Frontal cortex (tissue), 4 donors: Measurements from ENCODE around the gene HSPG2. TPM values are rescaled to one million over a fixed set of nuclear protein-coding genes. Genes with fewer than 3 reads are reported as not detected.
"Not testable (repeated sequence)": the region's sequence is repeated elsewhere in the genome, so short reads cannot be mapped to it uniquely, and the experiment has no call there.

Source experiments
- DNase-seq, 2 donors: peaks; one replicate each; pipeline ENCODE4 v3.0.0; 2012; ENCODE audit warnings: low spot score in 2 of 2
- FAIRE-seq: peaks from 2 replicates; lab custom pipeline; 2012; peaks lifted over from hg19 to GRCh38; lab: Jason Lieb, UNC
- total RNA-seq: library from RNA; depleted of rRNA; stranded (reverse); fragments of >200 nt; gene quantifications from one replicate; pipeline ENCODE4 v1.2.3, GENCODE V29; 2014
- donor health status: control.
- donor health status: control.
- donor health status: control.

Gene HSPG2
- total RNA-seq = 4.5 TPM

DNA sequence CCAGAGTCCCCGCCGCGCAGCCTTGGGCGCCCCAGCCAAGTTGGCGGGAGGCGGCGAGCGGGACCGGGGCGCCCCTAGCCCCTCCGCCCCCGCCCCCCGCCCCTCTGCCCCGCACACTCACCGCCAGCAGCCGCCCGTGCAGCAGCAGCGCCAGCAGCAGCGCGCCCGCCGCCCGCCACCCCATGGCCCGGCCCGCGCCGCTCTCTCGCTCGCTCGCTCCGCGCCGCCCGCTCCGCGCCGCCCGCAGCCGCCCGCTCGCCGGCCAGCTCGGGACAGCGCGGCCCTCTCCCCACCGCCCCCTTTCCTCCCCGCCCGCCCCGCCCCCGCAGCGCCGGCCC lies at the start of gene HSPG2:
TSS of gene HSPG2 (minus strand) at position 277 of the 338 bp plus-strand sequence. CDS start at position 184, 93 bp downstream.
- DNase-seq (no peak), FAIRE-seq (no peak)

DNA sequence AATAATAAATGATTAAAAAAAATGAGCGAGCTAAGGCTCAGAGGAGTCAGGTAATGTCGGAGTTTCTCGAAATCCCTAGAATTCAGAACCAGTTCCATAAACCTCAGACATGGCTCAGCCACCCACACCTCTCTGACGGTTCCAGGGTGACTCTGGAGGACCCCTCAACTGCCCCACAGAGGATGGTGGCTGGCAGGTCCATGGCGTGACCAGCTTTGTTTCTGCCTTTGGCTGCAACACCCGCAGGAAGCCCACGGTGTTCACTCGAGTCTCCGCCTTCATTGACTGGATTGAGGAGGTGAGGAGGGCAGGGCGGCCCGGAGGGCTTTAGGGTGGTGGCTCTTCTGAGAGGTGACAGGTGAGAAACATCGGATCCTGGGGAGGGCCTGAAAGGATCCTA lies 49.3 kb upstream of the HSPG2 start:
- not testable (repeated sequence) for FAIRE-seq

DNA sequence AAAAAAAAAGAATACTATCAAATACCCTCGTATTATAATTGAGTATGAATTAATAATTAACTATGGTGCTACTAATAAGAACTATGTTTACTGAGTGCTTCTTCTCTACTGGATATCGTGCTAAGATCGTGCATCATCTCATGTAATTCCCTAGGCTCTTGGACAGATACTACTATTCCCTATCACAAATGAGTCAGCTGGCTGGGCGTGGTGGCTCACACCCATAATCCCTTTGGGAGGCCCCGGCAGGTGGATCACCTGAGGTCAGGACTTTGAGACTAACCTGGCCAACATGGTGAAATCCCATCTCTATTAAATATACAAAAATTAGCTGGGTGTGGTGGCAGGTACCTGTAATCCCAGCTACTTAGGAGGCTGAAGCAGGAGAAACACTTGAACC lies 48.8 kb upstream of the HSPG2 start:
- not testable (repeated sequence) for DNase-seq

More for the DNA sequence above, 49.3 kb upstream of the HSPG2 start:
- DNase-seq = not testable (repeated sequence)

DNA sequence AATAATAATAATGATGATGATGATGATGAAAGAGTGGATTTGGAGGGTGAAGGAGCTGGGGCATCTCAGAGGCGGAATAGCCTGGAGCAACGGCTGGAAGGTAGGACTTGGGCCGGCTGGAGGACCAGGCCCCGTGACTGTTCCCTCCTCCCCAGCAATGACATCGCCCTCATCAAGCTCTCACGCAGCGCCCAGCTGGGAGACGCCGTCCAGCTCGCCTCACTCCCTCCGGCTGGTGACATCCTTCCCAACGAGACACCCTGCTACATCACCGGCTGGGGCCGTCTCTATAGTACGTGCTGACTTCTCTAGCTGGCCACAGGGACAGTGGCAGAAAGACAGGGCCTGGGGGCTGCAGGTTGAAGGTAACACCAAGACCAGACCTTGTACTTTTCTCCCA lies 46.4 kb upstream of the HSPG2 start:
- FAIRE-seq, DNase-seq: not testable (repeated sequence)

More for the DNA sequence above, 48.8 kb upstream of the HSPG2 start:
- FAIRE-seq = not testable (repeated sequence)

DNA sequence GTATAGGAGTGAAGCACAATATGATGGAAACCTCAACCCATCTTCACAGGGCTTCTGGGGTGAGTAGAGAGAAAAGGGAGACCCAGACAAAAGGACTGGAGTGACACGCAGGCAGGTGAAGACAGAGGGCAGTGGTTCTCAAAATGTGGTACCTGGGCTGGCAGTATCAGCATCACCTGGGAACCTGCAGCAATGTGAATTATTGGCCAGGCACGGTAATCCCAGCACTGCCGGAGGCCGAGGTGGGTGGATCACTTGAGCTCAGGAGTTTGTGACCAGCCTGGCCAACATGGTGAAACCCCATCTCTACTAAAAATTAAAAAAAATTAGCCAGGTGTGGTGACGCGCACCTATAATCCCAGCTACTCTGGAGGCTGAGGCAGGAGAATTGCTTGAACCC lies 45.0 kb upstream of the HSPG2 start:
- DNase-seq, FAIRE-seq: not testable (repeated sequence)

DNA sequence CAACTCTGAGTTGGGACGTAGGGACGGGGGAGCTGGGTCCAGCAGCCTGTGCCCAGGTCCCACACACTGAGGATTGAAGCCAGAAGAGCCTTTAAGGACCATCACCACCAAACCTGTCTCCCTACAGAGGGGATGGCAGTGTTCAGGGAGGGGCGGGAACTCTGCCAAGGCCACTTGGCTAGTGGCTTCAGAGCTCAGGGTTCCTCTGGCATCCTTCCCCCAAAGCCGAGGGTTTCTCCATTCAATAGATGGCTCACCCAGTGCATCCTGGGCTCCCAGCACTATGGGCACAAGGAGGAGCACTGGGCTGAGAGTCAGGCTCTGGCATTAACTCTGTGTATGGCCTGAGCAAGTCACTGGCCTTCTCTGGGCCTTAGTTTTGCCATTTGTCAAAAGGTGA lies 44.1 kb upstream of the HSPG2 start:
- DNase-seq, FAIRE-seq: not testable (repeated sequence)

DNA sequence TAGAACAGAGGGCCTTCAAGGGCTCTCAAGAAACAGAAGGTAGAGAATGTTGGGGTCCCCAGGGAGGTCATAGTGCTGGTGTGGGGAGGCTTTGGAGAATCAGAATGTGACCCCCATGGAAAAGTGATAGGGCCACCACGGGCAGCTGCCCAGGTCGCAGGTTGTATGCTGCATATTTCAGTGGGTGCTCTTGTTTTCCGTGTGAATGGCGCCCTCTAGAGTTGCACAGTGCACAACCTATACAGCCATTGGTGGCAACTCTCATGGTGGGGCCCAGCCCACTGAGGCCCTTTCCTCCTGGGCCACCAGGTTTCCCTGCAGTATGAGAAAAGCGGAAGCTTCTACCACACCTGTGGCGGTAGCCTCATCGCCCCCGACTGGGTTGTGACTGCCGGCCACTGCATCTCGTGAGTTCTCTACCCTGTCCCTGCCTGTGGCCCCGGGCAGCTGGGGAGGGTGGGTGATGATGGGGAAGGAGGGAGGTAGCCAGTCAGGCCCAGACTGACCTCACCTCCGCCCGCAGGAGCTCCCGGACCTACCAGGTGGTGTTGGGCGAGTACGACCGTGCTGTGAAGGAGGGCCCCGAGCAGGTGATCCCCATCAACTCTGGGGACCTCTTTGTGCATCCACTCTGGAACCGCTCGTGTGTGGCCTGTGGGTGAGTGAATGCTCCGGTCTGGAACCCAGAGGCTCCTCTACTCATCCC lies 43.6 kb upstream of the HSPG2 start:
- FAIRE-seq, DNase-seq: not testable (repeated sequence)

DNA sequence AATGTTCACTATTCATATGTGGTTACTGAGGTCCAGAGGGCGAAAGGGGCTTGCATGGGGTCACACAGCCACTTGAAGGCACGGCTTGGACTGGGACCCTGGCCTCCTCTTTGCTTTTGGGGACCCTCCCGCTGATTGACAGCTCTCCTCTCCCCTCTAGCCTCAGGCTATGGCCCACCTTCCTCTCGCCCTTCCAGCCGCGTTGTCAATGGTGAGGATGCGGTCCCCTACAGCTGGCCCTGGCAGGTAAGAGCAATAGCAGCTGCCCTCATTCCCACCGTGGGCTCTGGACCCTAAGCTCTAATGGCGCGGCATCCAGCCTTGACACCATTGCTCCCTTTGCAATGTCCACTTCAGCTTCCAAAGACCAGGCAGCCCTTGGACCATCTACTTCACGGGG lies 41.1 kb upstream of the HSPG2 start:
- DNase-seq, FAIRE-seq: not testable (repeated sequence)

DNA sequence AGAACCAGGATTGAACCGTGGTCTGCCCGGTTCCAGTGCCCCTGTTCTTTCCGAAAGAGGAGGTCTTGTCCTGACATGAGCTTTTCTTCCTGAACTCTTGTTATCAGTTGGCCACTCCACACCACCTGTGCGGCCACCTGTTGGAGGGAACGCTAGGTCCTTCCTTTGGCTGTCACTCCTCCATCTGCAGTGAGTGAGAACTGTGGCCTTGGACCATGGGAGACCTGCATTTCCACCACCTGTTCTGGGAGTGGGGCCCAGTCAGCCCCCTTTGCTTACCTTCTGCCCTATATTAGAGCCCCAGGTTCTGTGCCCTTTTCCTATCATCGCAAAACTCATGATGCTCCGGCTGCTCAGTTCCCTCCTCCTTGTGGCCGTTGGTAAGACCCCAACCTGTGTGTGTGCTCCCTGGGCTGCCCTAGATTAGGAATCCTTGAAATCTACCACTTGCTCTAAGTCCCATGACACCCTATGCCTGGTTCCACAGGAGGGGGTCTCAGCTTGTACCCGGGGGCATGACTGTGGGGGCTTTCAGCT lies 39.7 kb upstream of the HSPG2 start, which contains the start of gene CELA3B:
TSS of gene CELA3B (plus strand) at position 320 of the 537 bp plus-strand sequence. CDS start at position 338, 18 bp downstream.
- not testable (repeated sequence) for FAIRE-seq, DNase-seq

DNA sequence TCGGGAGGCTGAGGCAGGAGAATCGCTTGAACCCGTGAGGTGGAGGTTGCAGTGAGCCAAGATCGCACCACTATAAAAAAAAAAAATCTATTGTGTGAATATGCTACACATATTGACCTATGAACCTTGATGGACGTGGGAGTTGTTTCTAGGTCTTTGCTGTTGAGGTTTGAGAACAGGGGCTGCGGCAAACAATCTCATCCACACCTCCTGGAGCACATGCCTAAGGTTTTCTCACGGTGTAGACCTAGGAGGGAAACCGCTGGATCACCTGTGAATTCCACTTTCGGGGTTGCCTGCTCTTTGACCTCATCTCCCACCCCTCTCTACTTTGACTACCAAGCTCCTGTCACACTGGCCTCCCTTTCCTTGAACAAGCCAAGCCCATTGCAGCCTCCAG lies 38.2 kb upstream of the HSPG2 start:
- not testable (repeated sequence) for DNase-seq, FAIRE-seq

DNA sequence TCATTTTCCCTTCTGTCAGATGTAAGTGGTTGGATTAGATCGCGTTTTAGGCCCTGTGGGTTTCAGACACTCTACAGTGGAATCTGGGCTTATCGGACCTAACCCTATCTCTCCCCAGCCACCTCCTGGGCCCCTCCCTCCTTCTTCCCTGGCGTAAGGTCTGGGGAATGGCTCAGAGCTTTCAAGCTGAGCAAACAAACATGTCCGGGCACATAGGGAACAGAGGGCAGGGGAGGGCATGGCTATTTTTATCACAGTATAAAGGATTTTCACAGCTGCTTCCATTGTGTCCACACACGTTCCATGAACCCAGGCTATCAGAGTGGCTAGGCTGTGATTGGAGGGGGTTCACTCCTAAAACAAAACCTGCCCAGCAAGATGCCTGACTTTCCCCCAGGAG lies 37.6 kb upstream of the HSPG2 start:
- not testable (repeated sequence) for FAIRE-seq, DNase-seq

DNA sequence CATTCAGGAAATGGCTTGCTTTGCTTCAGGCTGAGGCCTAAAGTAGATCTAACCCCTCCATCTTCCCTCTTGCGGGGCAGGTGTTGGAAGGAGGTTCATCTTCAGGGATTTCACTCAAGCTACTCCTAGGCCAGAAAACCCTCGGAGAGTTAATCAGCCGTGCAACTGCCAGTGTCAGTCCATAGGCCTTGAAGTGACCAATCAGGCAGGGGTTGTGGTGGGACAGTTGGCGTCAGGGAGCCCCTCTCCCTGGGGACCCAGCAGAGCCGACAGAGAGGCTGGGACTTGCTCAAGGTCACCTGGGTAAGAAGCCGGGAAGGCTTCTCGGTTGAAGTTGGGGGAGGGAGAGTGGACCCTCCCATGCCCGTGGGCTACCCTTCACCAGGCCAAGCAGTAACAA lies 36.8 kb upstream of the HSPG2 start:
- FAIRE-seq, DNase-seq: not testable (repeated sequence)

DNA sequence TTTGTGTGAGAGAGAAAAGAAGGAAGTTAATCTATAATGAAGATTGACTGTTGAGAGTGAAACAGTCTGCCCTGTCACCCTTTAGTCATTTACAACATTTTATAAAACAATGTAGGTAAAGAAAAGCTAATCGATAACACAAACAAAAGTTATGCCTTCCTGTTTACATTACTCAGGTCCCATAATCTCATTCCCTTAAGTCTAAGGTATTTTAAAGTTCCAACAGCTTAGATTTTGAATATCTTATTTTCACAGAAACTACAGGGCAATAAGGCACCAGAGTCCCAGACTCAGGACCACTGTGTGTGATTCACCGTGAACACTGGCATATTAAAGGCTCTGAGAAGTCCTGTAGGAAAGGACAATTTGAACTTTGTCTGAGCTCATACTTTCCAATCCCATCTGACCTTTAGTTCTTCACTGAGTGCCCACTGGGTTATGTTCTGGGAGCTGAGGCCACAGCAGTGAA lies 35.9 kb upstream of the HSPG2 start:
- not testable (repeated sequence) for FAIRE-seq, DNase-seq

DNA sequence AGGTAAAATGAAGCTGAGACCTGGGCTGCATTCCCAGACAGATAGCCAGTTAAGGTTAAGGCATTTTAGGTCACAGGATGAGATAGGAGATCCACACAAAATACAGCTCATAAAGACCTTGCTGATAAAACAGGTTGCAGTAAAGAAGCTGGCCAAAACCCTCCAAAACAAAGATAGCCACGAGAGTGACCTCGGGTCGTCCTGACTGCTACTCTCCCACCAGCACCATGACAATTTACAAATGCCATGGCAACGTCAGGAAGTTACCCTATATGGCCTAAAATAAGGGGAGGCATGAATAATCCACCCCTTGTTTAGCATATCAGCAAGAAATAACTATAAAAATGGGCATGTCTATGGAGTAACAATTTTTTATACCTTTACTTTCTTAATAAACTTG lies 33.4 kb upstream of the HSPG2 start:
- DNase-seq, FAIRE-seq: not testable (repeated sequence)

DNA sequence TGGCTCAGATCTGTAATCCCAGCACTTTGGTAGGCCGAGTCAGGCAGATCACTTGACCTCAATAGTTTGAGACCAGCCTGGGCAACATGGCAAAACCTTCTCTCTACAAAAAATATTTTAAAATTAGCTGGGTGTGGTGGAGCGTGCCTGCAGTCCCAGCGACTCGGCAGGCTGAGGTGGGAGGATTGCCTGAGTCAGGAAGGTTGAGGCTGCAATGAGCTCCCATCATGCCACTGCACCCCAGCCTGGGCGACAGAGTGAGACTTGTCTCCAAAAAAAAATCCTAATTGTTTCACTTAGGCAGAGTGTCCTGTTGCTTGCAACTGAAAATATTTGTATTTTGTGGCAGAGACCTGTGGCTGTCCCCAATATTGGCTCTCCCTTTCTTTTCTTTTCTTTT lies 32.0 kb upstream of the HSPG2 start:
- FAIRE-seq, DNase-seq: not testable (repeated sequence)

DNA sequence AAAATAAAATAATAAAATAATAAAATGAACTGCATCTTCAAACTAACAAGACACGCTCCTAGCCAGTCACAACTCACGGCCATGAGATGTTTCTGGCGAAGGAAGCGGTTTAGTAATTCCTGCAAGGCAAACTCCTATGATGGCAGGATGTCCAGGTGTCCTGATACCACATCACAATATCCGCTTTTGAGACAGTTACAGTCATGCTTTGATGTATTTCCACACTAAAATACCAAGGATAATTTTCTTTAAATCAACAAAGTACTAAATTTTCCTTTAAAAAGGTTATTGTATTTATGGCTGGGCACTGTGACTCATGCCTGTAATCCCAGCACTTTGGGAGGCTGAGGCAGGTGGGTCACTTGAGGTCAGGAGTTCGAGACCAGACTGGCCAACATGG lies 30.1 kb upstream of the HSPG2 start:
- FAIRE-seq, DNase-seq: not testable (repeated sequence)

DNA sequence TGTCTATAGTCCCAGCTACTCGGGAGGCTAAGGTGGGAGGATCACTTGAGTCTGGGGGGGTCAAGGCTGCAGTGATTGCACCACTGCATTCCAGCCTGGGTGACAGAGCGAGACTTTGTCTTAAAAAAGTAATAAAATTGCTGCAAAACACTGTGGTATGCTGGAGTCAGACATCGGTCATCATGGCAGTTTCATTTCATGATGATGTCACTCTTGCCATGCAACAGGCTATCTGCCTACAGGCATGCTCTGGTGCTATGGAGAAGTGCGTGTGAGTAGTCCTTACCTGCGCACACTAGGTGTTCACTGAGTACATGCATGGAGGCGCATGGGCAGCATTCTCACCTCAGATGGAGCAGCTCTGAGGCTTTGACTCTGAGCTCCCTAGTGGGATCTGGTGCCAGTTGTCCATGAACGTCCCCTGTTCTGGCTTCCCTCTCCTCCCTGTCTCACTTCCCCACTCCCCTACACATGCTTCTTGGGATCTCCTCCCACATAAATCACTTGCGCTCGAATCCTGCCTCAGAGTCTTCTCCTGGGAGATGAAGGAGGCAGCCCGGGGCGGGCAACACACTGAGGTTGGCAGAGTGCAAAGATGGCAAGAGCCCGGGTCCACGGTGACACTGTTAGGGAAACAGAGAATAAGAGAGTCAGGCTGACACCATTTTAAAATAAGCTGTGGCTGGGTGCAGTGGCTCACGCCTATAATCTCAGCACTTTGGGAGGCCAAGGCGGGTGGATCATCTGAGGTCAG lies 29.3 kb upstream of the HSPG2 start:
- DNase-seq = no peak
- no peak for FAIRE-seq

DNA sequence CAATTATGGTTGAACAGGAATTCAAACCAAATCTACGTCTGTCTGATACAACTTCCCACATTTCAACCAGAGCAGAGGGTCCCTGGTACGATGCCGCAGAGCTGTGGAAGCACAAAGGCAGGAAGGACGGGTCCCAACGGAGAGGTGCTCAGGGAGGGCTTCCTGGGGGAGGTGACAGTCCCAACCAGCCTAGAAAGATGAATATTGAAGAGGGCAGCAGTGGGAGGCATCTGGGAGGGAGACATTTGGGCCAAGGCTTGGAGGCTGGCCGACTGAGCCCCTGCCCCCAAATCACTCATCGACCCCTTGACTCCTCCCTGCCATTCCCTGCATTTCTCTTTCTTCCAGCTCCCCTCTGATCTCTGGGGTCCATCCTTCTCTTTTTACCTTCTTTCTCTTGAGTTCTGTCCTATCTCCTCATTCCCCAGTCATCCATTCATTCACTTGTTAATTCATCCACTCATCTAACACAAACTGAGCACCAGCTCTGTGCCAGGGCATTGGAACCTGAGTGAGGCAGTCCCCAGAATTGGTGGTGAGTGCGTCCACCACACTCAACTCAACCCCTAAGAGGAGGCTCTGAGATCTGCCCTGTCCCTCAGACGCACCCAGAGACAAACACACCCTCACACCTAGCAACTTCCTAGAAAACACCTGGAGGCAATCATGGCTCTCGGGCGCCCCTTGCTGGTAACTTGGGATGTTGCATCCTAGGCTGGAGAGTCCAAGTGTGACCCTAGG lies 26.5 kb upstream of the HSPG2 start:
- no peak for FAIRE-seq
- peak; percentile 38 to 65 for DNase-seq

DNA sequence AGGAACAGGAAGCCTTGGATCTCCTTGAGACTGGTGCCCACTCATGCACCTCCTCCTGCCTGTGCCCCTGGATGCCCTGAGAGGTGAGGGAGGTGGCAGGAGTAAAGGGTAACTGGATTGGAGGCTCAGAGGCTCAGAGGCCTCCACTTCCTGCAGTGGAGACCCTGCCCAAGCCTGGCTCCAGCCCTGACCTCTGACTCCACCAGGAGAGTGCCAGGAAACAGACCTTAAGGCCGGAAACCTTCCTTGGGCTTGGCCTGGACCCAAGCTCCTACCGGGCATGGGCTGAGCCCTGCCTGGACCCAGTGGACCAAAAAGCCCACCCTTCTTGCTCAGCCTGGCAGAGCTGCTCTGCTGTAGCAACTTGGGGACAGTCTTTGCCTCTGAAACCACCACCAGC lies 24.7 kb upstream of the HSPG2 start:
- no peak for DNase-seq
- no peak for FAIRE-seq

DNA sequence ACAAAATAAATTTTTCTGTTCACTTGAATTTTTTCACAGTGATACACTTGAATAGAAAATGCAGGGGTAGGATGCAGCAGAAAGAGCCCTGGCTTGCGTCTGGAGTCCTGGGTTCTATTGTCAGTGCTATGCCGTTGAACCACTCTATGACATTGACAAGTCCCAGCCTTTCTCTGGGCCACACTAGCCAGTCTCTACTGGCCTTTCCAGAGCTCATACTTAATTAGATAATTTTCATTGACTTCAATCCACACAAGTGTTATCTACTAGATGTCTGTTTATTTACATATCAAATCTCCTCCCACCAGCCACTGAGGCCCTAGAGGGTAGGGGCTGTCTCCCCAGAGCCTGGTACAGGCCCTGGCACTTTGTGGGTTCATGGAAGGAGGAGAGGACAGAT lies 24.2 kb upstream of the HSPG2 start:
- DNase-seq (no peak), FAIRE-seq (no peak)
